Breast epithelium (tissue), 3 donors: Measurements from ENCODE around the gene RASA3.

Source experiments
- POLR2A ChIP-seq: fragments of 450-650 bp; IDR thresholded peaks from one replicate; pipeline ENCODE4 v1.6.1; 2016; ENCODE audit warnings: antibody characterized with exemption, mild to moderate bottlenecking, moderate library complexity
- POLR2AphosphoS5 ChIP-seq, 3 donors: sonication (generic); formaldehyde crosslinking; IDR thresholded peaks; one replicate each; pipeline ENCODE4 v1.6.1; 2017; ENCODE audit warnings: antibody characterized with exemption in 3 of 3
- TF ChIP-seq, protein P1 (sequence below), 3 donors: fragments of 450-650 bp; IDR thresholded peaks; one replicate each; pipeline ENCODE4 v1.5.1; 2016 to 2017; ENCODE audit warnings: antibody characterized with exemption in 3 of 3, mild to moderate bottlenecking in 3 of 3, moderate library complexity in 3 of 3

GRCh38 chr13:114000151-114001040 lies 132.0 kb downstream of the RASA3 start:
- TF ChIP-seq POLR2A (no peak), POLR2AphosphoS5 (IDR thresholded peaks at IDR 0.05) (no peak)
- TF ChIP-seq, protein P1, sequence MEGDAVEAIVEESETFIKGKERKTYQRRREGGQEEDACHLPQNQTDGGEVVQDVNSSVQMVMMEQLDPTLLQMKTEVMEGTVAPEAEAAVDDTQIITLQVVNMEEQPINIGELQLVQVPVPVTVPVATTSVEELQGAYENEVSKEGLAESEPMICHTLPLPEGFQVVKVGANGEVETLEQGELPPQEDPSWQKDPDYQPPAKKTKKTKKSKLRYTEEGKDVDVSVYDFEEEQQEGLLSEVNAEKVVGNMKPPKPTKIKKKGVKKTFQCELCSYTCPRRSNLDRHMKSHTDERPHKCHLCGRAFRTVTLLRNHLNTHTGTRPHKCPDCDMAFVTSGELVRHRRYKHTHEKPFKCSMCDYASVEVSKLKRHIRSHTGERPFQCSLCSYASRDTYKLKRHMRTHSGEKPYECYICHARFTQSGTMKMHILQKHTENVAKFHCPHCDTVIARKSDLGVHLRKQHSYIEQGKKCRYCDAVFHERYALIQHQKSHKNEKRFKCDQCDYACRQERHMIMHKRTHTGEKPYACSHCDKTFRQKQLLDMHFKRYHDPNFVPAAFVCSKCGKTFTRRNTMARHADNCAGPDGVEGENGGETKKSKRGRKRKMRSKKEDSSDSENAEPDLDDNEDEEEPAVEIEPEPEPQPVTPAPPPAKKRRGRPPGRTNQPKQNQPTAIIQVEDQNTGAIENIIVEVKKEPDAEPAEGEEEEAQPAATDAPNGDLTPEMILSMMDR (IDR thresholded peaks at IDR 0.05): no peak
